HCT116 (cell line): ENCODE results near the gene PRG2.

Experiments used
- CTCF ChIP-seq, 3 experiments: fragments of 200-600 bp in 1 of 3; sonication (generic) in 1 of 3; IDR thresholded peaks in 2 of 3; conservative IDR thresholded peaks in 1 of 3; 2 replicates each; pipeline ENCODE4 v1.5.1; 2012 to 2017; ENCODE audit warnings: low read depth in 2 of 3, low read length in 2 of 3, antibody characterized with exemption in 1 of 3, borderline replicate concordance in 1 of 3, control low read depth in 1 of 3, mild to moderate bottlenecking in 1 of 3, mixed read lengths in 1 of 3, mixed run types in 1 of 3, moderate library complexity in 1 of 3; ENCODE audit not compliant: insufficient read depth in 1 of 3
- EZH2 ChIP-seq: fragments of 200-600 bp; sonication (generic); IDR thresholded peaks from 2 replicates; pipeline ENCODE4 v1.6.1; 2017; ENCODE audit warnings: antibody characterized with exemption, mixed run types
- POLR2AphosphoS5 ChIP-seq: IDR thresholded peaks from 2 replicates; pipeline ENCODE4 v1.6.1; 2011; ENCODE audit warnings: mild to moderate bottlenecking, low read depth, low read length, moderate library complexity
- SIN3A ChIP-seq: IDR thresholded peaks from 2 replicates; pipeline ENCODE4 v1.6.1; 2012; ENCODE audit warnings: low read depth
- YY1 ChIP-seq: IDR thresholded peaks from 2 replicates; pipeline ENCODE4 v1.6.1; 2011; ENCODE audit warnings: low read length, low read depth, moderate library complexity, mild to moderate bottlenecking; ENCODE audit not compliant: insufficient replicate concordance; ENCODE audit errors: extremely low read depth
- ZNF274 ChIP-seq: fragments of 200-500 bp; sonication (Bioruptor generic); IDR thresholded peaks from 2 replicates; pipeline ENCODE4 v1.6.1; 2014; ENCODE audit warnings: mild to moderate bottlenecking, low read depth, low read length, inconsistent platforms

- TF ChIP-seq SIN3A = no peak
- TF ChIP-seq CTCF (IDR thresholded peaks at IDR 0.05 in 2 of 3, conservative IDR thresholded peaks at IDR 0.05 in 1 of 3; ENCODE audit: borderline replicate concordance in 1 of 3, insufficient read depth in 1 of 3, low read depth in 2 of 3, low read length in 2 of 3) = no peak
- no peak for TF ChIP-seq EZH2
- TF ChIP-seq POLR2AphosphoS5 = no peak
- no peak for TF ChIP-seq YY1
- no peak for TF ChIP-seq ZNF274
Observed at GRCh38 chr11:57338142-57338541, 52.3 kb downstream of the PRG2 start, which contains the start of gene P2RX3.
